BLaER1 (cell line): ENCODE measurements around the gene OR4Q3.
"Not testable (repeated sequence)": the region's sequence is repeated elsewhere in the genome, so short reads cannot be mapped to it uniquely, and the experiment has no call there.

Experiments
- H3K27ac ChIP-seq: shearing (Covaris generic); formaldehyde crosslinking; 2 replicates; pipeline ENCODE4 v1.8.1; 2022
- H3K27me3 ChIP-seq: shearing (Covaris generic); formaldehyde crosslinking; 2 replicates; pipeline ENCODE4 v1.8.1; 2022
- H3K36me3 ChIP-seq: shearing (Covaris generic); formaldehyde crosslinking; 2 replicates; pipeline ENCODE4 v1.8.1; 2022
- H3K4me1 ChIP-seq: shearing (Covaris generic); formaldehyde crosslinking; 2 replicates; pipeline ENCODE4 v1.8.1; 2022
- H3K4me2 ChIP-seq: shearing (Covaris generic); formaldehyde crosslinking; 2 replicates; pipeline ENCODE4 v1.8.1; 2022
- H3K4me3 ChIP-seq: shearing (Covaris generic); formaldehyde crosslinking; 2 replicates; pipeline ENCODE4 v1.8.1; 2022
- H3K9ac ChIP-seq: shearing (Covaris generic); formaldehyde crosslinking; 2 replicates; pipeline ENCODE4 v1.8.1; 2022
- H3K9me3 ChIP-seq: shearing (Covaris generic); formaldehyde crosslinking; 2 replicates; pipeline ENCODE4 v1.8.1; 2022
- H4K20me1 ChIP-seq: shearing (Covaris generic); formaldehyde crosslinking; 2 replicates; pipeline ENCODE4 v1.8.1; 2022
- Cebpa-rat ChIP-seq: shearing (Covaris generic); IDR thresholded peaks from 2 replicates; pipeline ENCODE4 v1.8.1; 2022

OR4Q3 gene

DNA sequence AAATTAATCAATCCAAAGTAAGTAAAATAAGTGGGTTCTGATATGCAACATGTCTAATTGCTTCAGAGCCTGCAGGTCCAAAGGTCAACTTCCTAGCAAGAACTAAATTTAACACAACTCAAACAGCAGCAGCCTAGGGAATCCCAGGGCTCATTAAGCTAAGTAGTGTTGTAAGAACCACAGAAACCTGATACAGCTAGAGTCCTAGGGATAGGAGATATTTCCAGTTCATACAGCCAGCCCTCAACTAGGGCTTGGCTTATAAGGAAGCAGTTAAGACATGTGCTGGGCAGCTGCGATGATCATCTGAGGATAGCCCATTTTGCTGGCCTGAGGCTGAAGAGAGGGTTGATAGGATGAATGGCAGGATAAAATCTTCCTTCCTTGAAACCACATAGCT lies at the start of gene OR4Q3:
OR4Q3 (plus strand) TSS at position 316 of the 400 bp plus-strand sequence.
- no peak within 1 kb of the TSS for H3K27ac ChIP-seq
- no peaks in the 10 kb centered on the region for H3K36me3 ChIP-seq
- no peaks in the 10 kb centered on the region for H3K4me1 ChIP-seq
- no peaks in the 10 kb centered on the region for H3K9me3 ChIP-seq
- no peak within 1 kb of the TSS for H3K9ac ChIP-seq
- no peaks in the 10 kb centered on the region for H4K20me1 ChIP-seq
- TF ChIP-seq Cebpa-rat, result no peak
- H3K27me3 ChIP-seq, result no peaks in the 10 kb centered on the region
- H3K4me3 ChIP-seq, result no peak within 1 kb of the TSS
- H3K4me2 ChIP-seq, result no peak within 1 kb of the TSS

DNA sequence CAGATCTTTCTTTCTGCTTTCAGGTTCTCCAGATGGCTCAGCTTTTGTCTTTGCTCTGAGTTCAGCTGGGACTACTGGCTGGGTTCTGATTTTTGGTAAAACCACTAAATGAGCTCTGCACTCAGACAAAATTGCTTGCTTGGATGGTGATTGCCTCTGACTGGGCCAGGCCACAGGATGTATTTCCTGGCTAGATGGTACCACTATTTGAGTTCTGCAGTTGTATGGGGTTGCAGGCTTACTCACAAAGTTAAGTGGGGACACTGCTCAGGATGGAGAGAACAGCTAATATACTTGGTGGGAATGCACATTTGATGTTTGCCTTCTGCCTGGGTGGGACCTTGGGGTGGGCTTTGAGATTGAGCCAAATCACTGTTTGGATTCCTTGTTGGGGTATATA lies 14.0 kb upstream of the OR4Q3 start:
- H3K36me3 ChIP-seq, result no peaks in the 10 kb centered on the region
- H4K20me1 ChIP-seq, result no peaks in the 10 kb centered on the region
- H3K9ac ChIP-seq, result no peak overlapping the region
- no peak overlapping the region for H3K4me3 ChIP-seq
- no peaks in the 10 kb centered on the region for H3K27me3 ChIP-seq
- H3K9me3 ChIP-seq, result peaks cover 11% of the 10 kb centered on the region; the same call in 1 of the 2 replicates
- no peak overlapping the region for H3K4me2 ChIP-seq
- TF ChIP-seq Cebpa-rat, result no peak
- no peak overlapping the region for H3K27ac ChIP-seq
- no peaks in the 10 kb centered on the region for H3K4me1 ChIP-seq

DNA sequence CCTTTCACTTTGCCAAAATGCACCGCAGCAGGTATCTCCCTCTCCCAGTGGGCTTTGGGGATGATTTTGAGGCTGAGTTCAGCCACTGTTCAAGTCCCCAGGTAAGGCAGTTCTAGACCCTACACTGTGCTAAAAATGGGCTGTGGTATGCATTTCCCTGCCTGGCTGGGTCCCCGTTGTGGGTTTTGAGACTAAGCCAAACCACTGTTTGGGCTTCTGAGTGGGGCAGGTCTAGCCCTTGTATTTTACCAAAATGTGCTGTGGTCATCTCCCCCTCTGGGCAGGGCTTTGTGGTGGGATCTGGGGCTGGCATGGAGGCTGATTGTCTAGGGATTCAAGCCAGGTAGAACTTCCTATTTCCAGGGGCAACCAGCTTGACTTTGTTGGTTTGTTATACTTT lies 13.6 kb upstream of the OR4Q3 start:
- TF ChIP-seq Cebpa-rat, result no peak
- Histone ChIP-seq H3K27me3 (no peaks in the 10 kb centered on the region), H3K9me3 (peaks cover 11% of the 10 kb centered on the region; the same call in 1 of the 2 replicates), H3K4me3 (no peak overlapping the region), H4K20me1 (no peaks in the 10 kb centered on the region), H3K4me2 (no peak overlapping the region), H3K4me1 (no peaks in the 10 kb centered on the region), H3K9ac (no peak overlapping the region), H3K27ac (no peak overlapping the region), H3K36me3 (no peaks in the 10 kb centered on the region)

DNA sequence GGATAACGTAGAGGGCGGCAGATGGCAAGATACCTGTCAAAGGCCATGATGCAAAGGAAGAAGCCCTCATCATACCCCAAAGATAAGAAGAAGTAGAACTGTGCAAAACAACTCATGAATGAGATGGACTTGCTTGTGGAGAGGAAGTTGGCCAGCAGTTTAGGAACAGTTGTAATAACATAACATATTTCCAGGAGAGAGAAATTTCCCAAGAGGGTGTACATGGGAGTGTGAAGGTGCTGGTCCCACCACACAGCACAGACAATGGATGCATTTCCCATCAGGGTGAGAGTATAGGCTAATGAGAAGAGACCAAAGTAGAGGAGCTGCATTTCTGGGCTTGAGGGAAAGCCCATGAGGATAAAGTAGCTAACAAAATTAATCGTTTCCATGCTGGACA lies 9.5 kb upstream of the OR4Q3 start:
- H3K9me3 ChIP-seq, H4K20me1 ChIP-seq: not testable (repeated sequence)

DNA sequence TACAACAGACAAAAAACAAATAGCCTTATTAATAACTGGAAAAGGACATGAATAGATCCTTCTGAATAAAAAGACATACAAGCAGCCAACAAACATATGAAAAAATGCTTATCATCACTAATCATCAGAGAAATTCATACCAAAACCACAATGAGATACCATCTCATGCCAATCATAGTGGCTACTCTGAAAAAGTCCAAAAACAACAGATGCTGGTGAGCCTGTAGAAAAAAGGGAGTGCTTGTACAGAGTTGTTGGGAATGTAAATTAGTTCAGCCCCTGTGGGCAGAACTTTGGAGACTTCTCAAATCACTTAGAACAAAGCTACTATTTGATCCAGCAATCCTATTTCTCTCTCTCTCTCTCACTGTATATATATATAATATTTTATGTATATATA lies 8.9 kb downstream of the OR4Q3 start:
- not testable (repeated sequence) for H4K20me1 ChIP-seq, H3K4me2 ChIP-seq, H3K4me1 ChIP-seq, H3K9me3 ChIP-seq, H3K27ac ChIP-seq, H3K9ac ChIP-seq, H3K36me3 ChIP-seq, H3K27me3 ChIP-seq, H3K4me3 ChIP-seq

More for the DNA sequence above, 9.5 kb upstream of the OR4Q3 start:
- not testable (repeated sequence) for H3K4me1 ChIP-seq, H3K4me2 ChIP-seq, H3K4me3 ChIP-seq, H3K9ac ChIP-seq, H3K36me3 ChIP-seq, H3K27ac ChIP-seq, H3K27me3 ChIP-seq

DNA sequence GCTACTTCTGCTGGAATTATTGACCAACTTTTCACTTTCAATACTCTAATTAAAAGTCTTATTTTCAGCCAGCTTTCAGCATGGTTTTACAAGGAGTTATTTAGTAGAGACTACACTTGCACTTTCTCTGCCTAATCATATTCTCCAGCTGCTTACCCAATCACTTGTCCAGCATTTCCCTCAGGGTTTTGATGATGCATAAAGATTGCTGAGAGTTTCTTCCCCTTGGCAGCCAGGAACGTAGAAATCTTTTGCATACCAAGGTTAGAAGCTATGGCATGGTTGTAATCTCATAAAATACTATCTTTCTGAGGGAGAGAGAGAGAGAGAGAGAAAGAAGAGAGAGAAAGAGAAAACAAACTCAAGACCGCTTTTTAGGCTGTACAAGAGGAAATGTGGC lies 10.8 kb downstream of the OR4Q3 start:
- no peak overlapping the region for H3K9ac ChIP-seq
- H4K20me1 ChIP-seq, result no peaks in the 10 kb centered on the region
- no peaks in the 10 kb centered on the region for H3K9me3 ChIP-seq
- no peaks in the 10 kb centered on the region for H3K36me3 ChIP-seq
- H3K4me3 ChIP-seq, result no peak overlapping the region
- H3K4me2 ChIP-seq, result no peak overlapping the region
- no peaks in the 10 kb centered on the region for H3K27me3 ChIP-seq
- no peaks in the 10 kb centered on the region for H3K4me1 ChIP-seq
- no peak overlapping the region for H3K27ac ChIP-seq
- no peak for TF ChIP-seq Cebpa-rat

DNA sequence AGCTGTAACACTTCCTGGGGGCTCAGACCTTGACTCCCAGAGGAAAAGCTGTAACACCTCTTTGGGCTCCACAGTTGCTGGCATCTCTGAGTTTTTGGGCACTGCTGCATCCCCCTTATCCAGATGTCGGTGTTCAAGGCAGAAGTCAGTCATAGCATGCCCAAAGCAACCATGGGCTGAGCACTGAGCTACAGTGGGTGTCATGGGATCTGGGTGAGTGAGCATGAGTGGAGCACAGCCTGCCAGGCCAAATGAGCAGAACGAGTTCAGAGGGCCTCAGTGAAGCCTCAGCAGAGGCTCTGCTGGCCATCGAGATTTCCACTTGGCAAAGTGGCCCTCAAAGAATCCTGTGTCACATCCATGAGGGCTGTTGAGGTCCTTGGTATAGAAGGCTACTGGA lies 28.1 kb downstream of the OR4Q3 start:
- not testable (repeated sequence) for H3K4me2 ChIP-seq, H3K27me3 ChIP-seq, H3K4me3 ChIP-seq, H3K9ac ChIP-seq, H4K20me1 ChIP-seq, H3K27ac ChIP-seq, H3K4me1 ChIP-seq, H3K36me3 ChIP-seq
- peaks cover 18% of the 10 kb centered on the region for H3K9me3 ChIP-seq

DNA sequence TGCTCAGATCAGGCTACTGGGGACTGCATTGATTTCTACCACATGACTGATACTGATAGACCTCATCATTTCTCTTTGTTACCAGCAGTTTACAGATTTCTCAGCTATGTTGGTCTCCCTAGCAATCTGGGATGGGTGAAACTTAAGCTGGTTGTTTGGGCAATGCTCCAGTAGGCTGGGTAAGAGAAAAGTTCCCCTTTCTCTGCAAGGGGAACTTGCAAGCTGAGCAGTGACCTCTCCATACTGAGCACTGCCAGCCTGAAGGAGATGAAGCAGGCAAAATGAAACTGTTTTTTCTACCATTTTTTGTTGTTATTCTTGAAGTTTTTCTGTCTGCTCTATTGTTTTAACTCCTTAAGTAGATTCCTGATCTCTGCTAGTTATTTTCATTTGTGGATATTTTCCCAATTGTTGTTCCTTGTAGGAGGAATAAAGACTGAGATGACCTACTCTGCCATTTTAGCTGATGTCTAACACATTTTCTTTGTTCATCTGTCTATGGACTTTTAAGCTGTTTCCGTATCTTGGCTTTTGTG lies 28.6 kb downstream of the OR4Q3 start:
- H3K27me3 ChIP-seq, result no peaks in the 10 kb centered on the region
- no peak for TF ChIP-seq Cebpa-rat
- H3K4me3 ChIP-seq, result no peak overlapping the region
- peaks cover 18% of the 10 kb centered on the region for H3K9me3 ChIP-seq
- no peaks in the 10 kb centered on the region for H4K20me1 ChIP-seq
- no peak overlapping the region for H3K9ac ChIP-seq
- no peaks in the 10 kb centered on the region for H3K4me1 ChIP-seq
- no peak overlapping the region for H3K27ac ChIP-seq
- no peaks in the 10 kb centered on the region for H3K36me3 ChIP-seq
- no peak overlapping the region for H3K4me2 ChIP-seq

DNA sequence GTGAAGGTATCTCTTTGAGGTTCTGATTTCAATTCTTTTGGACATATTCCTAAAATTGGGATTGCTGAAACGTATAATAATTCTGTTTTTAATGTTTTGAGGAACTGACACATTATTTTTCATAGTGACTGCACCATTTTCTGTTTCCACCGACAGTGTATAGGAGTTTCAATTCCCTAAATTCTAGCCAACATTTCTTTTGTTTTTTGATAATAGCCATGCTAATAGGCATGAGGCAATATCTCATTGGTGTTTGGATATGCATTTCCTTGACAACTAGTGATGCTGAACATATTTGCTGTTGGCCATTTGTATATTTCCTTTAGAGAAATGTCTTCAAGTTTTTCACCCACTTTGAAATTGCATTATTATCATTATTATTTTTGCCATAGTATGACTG lies 29.1 kb downstream of the OR4Q3 start:
- H3K4me1 ChIP-seq, H3K4me3 ChIP-seq, H3K27me3 ChIP-seq, H3K4me2 ChIP-seq, H3K9ac ChIP-seq, H3K27ac ChIP-seq, H3K36me3 ChIP-seq, H4K20me1 ChIP-seq: not testable (repeated sequence)
- H3K9me3 ChIP-seq, result peaks cover 18% of the 10 kb centered on the region

DNA sequence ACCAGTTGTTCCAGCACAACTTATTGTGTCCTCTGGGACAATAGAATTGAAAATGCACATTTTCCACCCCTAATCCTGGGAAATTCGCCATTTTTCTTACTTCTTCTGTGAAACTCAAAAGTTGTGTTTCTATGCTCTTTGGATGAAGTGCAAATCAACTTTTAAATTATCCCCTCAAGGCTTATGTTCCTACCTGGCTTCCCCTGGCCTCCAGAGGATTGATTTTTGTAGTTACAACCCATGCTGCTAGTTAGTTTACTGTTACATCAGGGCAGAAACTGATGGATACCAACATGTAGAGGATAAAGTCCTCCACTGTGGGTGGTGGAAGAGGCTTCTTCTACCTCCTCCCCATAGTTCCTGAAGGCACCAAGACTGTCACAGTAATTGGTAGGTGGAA lies 29.8 kb downstream of the OR4Q3 start, which contains the start of gene OR4M1:
OR4M1 (plus strand) TSS at position 301 of the 400 bp plus-strand sequence. CDS start 6,819 bp downstream, outside the sequence.
- H4K20me1 ChIP-seq, H3K4me1 ChIP-seq, H3K9ac ChIP-seq, H3K36me3 ChIP-seq, H3K4me2 ChIP-seq, H3K4me3 ChIP-seq, H3K27ac ChIP-seq, H3K27me3 ChIP-seq: not testable (repeated sequence)
- H3K9me3 ChIP-seq, result peaks cover 18% of the 10 kb centered on the region

DNA sequence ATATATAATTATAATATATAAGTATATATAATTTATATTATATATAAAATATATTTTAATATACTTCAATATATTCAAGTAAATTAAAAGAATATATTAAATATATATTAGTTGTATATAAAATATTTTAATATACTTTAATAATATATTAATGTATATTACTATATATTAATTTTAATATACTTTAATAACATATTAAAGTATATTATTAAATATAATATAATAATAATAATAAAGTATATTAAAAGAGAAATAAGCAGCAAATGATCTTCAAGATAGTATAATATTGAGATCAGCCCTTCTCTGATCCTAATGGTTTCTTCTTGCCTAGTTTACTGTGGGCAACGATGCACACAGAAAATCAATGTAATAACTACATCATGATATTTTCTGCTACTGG lies 32.2 kb downstream of the OR4Q3 start:
- Histone ChIP-seq H3K36me3 (no peaks in the 10 kb centered on the region), H3K27ac (no peak overlapping the region), H3K27me3 (no peaks in the 10 kb centered on the region), H3K9me3 (peaks cover 17% of the 10 kb centered on the region), H3K4me3 (no peak overlapping the region), H3K4me2 (no peak overlapping the region), H3K4me1 (no peaks in the 10 kb centered on the region), H4K20me1 (no peaks in the 10 kb centered on the region), H3K9ac (no peak overlapping the region)
- no peak for TF ChIP-seq Cebpa-rat

DNA sequence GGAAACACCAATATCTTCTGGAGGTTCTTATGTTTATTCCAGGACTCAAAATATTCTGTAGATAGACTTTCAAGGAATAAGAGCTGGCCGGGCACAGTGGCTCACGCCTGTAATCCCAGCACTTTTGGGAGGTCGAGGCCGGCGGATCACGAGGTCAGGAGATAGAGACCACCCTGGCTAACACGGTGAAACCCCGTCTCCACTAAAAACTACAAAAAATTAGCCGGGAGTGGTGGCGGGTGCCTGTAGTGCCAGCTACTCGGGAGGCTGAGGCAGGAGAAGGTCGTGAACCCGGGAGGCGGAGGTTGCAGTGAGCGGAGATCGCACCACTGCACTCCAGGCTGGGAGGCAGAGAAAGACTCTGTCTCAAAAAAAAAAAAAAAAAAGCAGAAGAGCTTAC lies 42.5 kb downstream of the OR4Q3 start:
- H4K20me1 ChIP-seq, result not testable (repeated sequence)

DNA sequence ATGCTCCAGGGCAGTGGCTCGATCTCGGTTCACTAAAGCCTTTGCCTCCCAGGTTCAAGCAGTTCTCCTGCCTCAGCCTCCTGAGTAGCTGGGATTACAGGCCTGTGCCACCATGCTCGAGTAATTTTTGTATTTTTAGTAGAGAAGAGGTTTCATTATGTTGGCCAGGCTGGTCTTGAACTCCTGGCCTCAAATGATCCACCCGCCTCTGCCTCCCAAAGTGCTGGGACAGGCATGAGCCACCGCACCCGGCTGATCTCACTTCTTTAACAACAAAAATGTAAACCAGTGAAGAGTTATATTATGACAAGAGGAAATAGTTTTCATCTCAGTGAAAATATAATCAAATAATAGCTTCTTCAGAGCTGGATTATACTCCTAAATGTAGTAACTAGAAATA lies 43.9 kb downstream of the OR4Q3 start:
- H4K20me1 ChIP-seq, H3K27ac ChIP-seq, H3K4me2 ChIP-seq, H3K9me3 ChIP-seq, H3K36me3 ChIP-seq, H3K9ac ChIP-seq, H3K4me1 ChIP-seq, H3K4me3 ChIP-seq, H3K27me3 ChIP-seq: not testable (repeated sequence)

More for the DNA sequence above, 42.5 kb downstream of the OR4Q3 start:
- H3K4me1 ChIP-seq, H3K4me2 ChIP-seq, H3K27me3 ChIP-seq, H3K9ac ChIP-seq, H3K27ac ChIP-seq, H3K9me3 ChIP-seq, H3K4me3 ChIP-seq, H3K36me3 ChIP-seq: not testable (repeated sequence)

DNA sequence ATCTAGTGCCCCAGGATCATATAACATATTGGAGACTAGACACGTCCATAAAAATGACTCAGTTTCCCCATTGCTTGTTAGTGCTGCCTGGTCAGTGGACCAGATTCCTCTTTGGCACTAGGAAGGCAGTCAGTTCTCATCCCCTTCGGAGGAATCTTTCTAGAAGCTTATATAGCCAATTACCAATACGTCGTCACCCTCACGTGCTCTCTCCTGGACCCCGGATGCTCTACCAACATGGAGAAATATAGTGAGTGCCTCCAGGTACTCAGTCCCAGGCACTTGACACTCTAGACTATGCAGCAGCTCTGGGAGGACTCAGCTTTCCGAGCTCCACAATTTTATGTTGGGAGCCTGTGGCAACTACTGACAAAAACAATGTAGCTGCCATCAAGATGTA lies 44.8 kb downstream of the OR4Q3 start:
- H3K4me3 ChIP-seq, H3K27me3 ChIP-seq, H3K9me3 ChIP-seq, H3K4me2 ChIP-seq, H3K27ac ChIP-seq, H3K9ac ChIP-seq, H4K20me1 ChIP-seq, H3K36me3 ChIP-seq, H3K4me1 ChIP-seq: not testable (repeated sequence)

DNA sequence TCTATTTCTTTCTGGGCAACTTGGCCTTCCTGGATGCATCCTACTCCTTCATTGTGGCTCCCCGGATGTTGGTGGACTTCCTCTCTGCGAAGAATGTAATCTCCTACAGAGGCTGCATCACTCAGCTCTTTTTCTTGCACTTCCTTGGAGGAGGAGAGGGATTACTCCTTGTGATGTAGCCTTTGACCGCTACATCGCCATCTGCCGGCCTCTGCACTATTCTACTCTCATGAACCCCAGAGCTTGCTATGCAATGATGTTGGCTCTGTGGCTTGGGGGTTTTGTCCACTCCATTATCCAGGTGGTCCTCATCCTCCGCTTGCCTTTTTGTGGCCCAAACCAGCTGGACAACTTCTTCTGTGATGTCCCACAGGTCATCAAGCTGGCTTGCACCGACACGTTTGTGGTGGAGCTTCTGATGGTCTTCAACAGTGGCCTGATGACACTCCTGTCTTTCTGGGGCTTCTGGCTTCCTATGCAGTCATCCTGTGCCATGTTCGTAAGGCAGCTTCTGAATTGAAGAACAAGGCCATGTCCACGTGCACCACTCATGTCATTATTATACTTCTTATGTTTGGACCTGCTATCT lies 53.2 kb downstream of the OR4Q3 start:
- not testable (repeated sequence) for H3K27me3 ChIP-seq, H3K4me2 ChIP-seq, H3K4me3 ChIP-seq, H3K9ac ChIP-seq, H4K20me1 ChIP-seq, H3K36me3 ChIP-seq, H3K27ac ChIP-seq, H3K4me1 ChIP-seq, H3K9me3 ChIP-seq
